ENCODE data around the gene UNC13A. TPM values are rescaled to one million over a fixed set of nuclear protein-coding genes. Genes with fewer than 3 reads are reported as not detected.

UNC13A gene
- polyA plus RNA-seq (ENCODE audit: insufficient read length in 12 of 12), result under 1 TPM in 10 of 12 donors, not detected in 2; 0.05 to 0.32 (median 0.09) TPM
- long read RNA-seq, donor 1, result 0 reads
- long read RNA-seq, donor 2, result 0 reads
- long read RNA-seq, donor 3, result 0 reads
- long read RNA-seq, donor 4, result 0 reads
- long read RNA-seq, donor 5, result 0 reads
- long read RNA-seq, donor 6, result 0 reads
- long read RNA-seq, donor 7, partial matches to known transcripts, result 157 of 157 reads
- long read RNA-seq, donor 7, other reads (novel, unspliced or antisense), result 0 of 157 reads
- long read RNA-seq, donor 8, result 0 reads
- long read RNA-seq, donor 9, result 0 reads
- long read RNA-seq, donor 10, result 0 reads
- long read RNA-seq, donor 11, result 0 reads

DNA sequence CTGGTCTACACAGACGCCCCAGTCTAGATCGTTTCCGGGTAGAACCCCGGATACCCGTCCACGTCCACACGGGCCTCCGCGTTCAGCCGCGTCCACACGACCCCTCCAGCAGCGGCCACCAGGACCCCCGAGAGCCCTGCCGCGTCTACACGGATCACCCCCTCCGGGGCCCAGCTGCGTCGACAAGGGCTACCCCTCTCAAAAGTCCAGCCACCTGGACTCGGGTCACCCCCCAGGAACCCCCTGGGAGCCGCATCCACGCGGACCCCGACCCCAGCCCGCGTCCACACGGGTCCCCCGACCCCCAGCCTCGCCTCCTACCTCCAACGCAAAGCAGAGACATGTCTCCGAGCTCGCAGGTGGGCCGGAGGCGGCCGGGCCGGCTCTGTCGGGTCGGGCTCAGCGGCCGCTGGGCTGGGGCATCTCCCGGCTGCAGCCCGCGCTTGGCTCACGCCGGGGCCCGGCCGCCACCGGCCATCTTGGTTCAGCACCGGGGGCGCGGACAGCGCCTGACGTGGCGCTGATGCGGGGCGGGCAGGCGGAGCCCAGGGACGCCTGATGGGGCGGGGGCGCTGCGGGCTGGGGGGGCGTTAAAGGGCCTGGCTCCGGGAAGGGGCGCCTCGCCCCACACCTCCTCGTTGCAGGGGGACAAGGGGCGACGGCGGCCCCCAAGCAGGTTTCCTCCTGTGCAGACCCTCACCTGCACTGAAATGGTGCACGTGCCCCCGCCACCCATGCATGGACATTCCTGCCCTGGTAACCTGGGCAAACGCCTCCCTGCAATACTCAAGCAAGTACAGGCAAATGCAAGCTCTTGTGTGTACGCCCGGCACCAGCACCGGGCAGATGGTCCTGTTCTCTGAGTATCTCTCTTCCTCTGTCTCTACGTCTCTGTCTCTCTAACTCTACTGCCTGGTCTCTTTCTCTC is at the start of gene UNC13A:
TSS of gene UNC13A (minus strand) at position 498 of the 928 bp plus-strand sequence. CDS start at position 343, 155 bp downstream.
- peak; percentile 55 for DNase-seq

DNA sequence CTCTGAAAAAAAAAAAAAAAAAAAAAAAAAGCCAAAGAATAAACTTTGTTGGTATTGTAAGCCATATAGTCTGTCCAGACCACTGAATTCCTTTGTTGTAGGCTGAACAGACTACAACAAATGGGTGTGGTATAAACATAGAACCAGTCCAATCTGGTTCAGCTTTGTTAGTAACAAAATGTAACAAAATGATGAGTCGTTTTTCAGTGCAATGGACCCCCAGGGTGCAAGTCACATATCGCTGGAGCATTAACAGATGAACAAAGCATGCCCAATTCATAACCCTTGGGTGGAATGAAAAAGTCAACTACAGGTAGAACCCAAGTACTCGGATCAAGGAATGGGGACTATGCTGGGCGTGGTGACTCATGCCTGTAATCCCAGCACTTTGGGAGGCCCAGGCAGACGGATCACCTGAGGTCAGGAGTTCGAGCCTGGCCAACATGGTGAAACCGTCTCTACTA is 49.6 kb upstream of the UNC13A start:
- no peak for DNase-seq

DNA sequence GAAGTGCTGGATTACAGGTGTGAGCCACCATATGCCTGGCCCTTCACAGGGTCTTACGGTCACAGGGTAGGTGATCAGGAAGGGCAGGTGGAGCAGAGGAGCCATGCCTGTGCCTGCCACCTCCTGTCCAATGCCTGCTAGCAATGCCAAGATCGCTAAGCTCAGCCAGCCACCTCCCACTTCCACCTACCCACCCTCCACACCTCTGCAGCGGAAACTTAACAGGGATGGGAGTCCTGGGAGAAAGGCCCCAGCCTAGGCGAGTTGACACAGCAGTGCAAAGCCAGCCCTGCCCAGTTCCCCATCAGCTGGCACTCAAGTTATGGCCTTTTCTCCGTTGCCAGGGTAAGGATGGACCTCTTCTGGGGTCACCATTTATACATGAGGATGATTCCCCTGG is 47.3 kb upstream of the UNC13A start:
- no peak for DNase-seq

DNA sequence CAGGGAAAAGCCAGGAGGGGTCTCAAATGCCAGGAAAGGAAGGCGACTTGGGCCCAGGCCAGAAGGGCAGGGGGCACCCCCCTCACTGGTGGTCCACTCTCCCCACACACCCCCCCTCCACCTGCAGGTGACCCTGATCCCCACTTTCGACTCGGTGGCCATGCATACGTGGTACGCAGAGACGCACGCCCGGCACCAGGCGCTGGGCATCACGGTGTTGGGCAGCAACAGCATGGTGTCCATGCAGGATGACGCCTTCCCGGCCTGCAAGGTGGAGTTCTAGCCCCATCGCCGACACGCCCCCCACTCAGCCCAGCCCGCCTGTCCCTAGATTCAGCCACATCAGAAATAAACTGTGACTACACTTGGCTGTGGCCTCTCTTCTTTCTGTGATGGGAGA is 46.0 kb upstream of the UNC13A start:
- DNase-seq, result no peak

DNA sequence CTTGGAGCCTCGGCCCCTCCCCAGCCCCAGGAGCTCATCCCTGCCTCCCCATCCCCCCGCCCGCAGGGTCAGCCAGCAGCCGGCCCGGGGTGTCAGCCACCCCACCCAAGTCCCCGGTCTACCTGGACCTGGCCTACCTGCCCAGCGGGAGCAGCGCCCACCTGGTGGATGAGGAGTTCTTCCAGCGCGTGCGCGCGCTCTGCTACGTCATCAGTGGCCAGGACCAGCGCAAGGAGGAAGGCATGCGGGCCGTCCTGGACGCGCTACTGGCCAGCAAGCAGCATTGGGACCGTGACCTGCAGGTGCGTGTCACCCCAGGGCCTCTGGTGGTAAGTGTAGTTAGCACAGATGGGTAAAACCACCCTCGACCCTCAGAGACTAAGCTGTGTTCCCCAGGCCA is 45.0 kb upstream of the UNC13A start:
- DNase-seq, result no peak

DNA sequence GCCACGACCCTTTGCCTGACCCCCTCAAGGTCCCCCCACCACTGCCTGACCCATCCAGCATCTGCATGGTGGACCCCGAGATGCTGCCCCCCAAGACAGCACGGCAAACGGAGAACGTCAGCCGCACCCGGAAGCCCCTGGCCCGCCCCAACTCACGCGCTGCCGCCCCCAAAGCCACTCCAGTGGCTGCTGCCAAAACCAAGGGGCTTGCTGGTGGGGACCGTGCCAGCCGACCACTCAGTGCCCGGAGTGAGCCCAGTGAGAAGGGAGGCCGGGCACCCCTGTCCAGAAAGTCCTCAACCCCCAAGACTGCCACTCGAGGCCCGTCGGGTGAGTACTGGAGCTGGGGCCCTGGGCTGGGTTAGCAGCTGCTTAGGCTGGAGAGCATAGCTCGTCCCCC is 39.7 kb upstream of the UNC13A start:
- DNase-seq, result no peak

DNA sequence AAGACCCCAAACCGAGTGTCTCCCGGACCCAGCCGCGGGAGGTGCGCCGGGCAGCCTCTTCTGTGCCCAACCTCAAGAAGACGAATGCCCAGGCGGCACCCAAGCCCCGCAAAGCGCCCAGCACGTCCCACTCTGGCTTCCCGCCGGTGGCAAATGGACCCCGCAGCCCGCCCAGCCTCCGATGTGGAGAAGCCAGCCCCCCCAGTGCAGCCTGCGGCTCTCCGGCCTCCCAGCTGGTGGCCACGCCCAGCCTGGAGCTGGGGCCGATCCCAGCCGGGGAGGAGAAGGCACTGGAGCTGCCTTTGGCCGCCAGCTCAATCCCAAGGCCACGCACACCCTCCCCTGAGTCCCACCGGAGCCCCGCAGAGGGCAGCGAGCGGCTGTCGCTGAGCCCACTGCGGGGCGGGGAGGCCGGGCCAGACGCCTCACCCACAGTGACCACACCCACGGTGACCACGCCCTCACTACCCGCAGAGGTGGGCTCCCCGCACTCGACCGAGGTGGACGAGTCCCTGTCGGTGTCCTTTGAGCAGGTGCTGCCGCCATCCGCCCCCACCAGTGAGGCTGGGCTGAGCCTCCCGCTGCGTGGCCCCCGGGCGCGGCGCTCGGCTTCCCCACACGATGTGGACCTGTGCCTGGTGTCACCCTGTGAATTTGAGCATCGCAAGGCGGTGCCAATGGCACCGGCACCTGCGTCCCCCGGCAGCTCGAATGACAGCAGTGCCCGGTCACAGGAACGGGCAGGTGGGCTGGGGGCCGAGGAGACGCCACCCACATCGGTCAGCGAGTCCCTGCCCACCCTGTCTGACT is 39.0 kb upstream of the UNC13A start:
- DNase-seq, result no peak

DNA sequence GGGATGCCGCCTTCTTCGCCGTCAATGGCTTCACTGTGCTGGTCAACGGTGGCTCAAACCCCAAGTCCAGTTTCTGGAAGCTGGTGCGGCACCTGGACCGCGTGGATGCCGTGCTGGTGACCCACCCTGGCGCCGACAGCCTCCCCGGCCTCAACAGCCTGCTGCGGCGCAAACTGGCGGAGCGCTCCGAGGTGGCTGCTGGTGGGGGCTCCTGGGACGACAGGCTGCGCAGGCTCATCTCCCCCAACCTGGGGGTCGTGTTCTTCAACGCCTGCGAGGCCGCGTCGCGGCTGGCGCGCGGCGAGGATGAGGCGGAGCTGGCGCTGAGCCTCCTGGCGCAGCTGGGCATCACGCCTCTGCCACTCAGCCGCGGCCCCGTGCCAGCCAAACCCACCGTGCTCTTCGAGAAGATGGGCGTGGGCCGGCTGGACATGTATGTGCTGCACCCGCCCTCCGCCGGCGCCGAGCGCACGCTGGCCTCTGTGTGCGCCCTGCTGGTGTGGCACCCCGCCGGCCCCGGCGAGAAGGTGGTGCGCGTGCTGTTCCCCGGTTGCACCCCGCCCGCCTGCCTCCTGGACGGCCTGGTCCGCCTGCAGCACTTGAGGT is 38.1 kb upstream of the UNC13A start:
- no peak for DNase-seq

DNA sequence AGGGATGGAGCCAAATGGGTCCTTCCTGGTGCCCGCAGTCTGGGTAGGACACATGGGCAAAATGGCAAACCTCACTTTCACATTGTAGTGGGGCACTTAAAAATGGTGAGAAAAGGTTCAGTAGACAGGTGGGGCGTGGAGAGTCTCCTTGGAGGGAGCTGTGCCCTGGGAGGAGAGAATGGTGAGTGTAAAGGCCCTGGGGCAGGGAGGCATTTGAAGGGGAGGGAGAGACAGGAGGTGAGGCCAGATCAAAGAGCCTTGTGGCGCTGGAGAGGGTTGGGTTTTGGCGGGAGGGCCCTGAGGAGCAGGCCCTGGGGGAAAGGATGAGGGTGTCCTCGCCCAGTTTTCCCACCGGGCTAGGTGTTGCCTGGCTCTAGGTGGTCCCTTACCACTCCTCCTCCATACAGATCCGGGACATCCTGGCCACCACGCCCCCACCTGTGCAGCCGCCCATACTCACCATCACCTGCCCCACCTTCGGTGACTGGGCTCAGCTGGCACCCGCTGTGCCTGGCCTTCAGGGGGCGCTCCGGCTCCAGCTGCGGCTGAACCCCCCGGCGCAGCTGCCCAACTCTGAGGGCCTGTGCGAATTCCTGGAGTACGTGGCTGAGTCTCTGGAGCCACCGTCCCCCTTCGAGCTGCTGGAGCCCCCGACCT is 37.4 kb upstream of the UNC13A start:
- DNase-seq, result no peak

DNA sequence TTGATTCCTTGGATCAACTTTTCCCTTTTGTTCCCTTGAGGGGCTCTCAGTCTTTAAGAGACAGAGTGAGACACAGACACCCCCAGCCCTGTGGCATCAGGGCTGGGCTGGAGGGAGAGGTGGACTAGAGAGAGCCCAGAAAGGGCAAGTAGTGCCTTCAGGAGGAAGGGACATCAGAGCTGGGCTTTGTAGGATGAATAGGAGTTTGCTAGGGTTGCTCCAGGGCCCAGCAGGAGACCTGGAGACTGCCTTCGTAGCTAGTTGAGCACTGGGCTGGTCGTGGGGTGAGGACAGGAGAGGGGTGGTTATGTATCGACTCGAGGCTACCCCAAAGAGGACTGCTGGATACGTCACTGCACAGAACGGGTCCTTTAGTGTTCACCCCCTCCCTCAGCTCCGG is 36.5 kb upstream of the UNC13A start:
- DNase-seq, result no peak

DNA sequence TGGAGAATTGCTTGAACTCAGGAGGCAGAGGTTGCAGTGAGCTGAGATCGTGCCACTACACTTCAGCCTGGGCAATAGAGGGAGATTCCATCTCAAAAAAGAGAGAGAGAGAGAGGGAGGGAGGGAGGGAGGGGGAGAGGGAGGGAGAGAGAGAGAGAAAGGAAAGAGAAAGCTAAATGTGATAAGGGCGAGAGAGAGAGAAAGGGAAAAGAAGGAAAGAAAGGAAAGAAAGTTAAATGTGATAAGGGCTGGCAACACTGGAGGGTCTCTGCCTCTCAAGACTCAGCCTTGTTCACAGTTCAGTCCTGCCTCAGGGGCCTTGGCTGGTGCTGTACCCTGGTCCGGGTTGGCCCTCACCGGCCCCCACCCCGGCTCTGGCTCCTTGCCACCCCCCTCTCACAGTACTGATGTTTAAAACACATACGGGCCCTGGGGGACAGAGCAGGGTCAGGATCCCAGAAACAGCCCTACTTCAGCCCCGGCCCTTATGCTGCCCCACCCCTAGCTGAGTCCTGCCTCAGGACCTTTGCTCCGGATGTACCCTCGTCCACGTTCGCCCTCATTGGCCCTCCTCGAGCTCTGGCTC is 34.6 kb upstream of the UNC13A start:
- DNase-seq, result no peak

DNA sequence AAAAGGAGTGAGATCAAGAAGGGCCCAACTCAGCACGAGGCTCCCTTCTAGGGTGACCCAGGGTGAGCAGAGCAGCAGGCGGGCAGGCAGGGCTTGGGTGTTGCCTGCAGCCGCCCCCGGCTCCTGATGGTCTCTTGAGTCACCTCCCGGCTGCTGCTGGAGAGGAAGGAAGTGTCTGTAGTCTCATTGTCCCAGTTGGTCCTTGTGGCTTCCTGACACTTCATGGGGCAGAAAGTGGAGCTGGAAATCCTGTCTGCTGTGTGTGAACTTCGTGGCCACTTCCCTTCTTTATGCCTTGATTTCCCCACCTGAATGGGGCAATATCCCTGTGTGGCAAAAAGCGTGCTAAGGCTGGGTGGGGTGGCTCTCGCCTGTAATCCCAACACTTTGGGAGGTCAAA is 33.7 kb upstream of the UNC13A start:
- DNase-seq, result no peak

DNA sequence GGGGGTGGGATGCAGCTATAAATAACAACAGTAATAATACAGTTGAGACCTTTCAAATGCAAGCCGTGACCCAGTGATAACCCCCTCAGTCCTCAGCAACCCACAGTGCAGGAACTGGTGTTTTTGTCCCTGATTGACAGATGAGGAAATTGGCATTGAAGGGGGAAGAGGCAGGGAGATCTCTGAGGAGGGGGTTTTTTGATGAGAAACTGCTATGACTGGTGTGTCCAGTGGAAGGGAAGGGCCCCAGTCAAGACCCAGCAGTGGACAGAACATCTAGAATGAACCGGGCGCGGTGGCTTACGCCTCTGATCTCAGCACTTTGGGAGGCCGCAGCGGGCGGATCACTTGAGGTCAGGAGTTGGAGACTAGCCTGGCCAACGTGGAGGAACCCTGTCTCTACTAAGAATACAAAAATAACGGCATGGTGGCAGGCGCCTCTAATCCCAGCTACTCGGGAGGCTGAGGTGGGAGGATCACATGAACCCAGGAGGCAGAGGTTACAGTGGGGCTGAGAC is 33.0 kb upstream of the UNC13A start:
- no peak for DNase-seq

DNA sequence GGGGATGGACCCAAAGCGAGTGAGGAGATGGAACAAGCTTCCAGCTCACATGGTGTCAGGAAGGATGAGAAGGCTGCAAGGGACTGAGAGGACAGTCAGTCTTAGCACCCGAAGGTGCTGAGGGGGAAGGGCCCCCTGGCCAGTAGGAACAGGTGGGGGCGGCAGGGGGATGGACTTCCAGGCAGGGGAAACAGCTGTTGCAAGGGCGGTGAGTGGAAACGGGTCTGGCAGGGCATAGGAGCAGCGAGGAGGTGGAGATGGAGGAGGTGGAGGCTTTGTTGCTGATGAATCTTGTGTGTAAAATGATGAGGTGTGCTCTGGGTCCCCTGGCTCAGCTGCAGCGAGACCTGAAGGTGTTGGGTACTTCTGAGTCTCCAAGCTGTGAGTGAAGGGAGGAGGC is 32.3 kb upstream of the UNC13A start:
- no peak for DNase-seq

DNA sequence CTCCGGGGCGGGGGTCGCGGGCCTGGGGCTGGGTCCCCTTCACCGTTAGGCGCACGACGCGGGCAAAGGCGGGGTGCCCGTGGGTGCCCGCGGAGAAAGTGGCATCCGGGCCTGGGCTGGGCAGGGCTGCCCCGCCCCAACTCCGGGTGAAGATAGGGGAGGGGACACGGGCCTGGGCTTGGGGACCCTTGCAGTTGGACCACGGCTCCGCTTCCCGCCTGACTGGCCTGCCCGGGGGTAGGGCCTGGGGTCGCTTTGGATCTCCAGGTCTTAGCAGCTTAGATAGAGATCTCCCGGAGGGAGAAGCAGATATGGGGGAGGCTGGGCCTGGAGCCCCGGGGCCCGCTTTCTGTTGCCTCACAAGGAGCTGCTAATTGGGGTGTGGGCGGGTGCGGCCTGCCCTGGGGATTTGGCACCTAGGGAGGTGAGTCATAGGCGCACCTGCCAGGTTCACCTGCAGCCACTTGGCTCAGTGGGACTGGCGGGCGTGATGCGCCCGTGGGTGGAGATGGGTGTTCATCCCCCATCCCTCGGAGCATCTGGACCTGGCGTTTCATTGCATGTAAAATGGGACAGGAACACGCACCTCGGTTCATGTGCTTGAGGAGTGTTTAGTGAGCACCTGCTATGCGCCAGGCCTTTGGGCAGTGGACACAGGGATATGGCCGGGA is 31.7 kb upstream of the UNC13A start:
- DNase-seq, result no peak

DNA sequence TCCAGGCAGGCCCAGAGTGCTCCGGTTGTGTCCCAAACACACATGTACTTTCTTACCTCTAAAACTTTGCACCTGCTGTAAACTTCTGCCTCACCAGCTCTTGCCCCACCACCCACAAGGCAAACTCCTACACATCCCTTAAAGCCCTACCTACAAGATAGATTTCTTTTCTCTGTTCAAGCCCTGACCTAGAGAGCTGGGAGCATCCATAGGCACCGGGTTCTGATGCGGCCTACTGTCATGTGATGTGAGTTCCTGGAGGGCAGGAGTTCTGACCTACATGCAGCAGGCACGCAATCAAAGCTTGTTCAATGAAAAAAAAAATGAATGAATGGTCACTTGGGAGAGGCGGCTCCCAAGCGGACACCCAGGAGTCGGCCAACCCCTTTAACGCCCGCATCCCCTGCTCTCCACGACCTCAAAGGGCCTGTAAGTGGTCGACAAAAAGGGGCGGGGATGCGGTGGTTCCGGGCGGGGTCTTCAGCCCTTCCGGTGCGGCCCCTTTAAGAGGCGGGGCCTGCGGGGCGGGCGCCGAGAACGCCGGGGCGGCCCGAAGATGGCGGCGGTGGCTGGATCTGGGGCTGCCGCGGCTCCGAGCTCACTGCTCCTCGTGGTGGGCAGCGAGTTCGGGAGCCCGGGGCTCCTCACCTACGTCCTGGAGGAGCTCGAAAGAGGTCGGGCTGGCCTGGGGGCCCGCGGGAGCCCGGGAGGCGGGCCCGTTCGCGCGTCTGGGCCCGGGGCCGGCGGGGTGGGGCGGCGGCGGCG is 31.0 kb upstream of the UNC13A start, which contains the start of gene MAP1S:
TSS of gene MAP1S (plus strand) at position 534 of the 765 bp plus-strand sequence. CDS start at position 557, 23 bp downstream.
- peak; percentile 48 for DNase-seq

DNA sequence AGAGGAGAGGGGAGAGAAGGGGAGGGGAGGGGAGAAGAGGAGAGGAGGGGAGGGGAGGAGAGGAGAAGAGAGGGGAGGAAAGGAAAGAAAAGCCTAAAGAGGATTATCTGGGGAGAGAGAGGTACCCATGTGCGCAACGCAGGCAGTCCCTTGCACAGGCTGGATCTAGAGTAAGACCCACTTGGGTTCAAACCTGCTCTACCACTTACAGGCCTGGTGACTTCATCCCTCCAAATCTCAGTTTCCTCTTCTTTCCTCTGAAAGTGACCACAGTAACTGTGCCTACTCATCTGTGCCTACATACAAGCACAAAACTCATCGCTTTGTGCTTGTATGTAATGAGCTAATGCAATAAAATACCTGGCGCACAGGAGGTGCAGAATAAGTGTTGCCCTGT is 30.4 kb upstream of the UNC13A start:
- no peak for DNase-seq

DNA sequence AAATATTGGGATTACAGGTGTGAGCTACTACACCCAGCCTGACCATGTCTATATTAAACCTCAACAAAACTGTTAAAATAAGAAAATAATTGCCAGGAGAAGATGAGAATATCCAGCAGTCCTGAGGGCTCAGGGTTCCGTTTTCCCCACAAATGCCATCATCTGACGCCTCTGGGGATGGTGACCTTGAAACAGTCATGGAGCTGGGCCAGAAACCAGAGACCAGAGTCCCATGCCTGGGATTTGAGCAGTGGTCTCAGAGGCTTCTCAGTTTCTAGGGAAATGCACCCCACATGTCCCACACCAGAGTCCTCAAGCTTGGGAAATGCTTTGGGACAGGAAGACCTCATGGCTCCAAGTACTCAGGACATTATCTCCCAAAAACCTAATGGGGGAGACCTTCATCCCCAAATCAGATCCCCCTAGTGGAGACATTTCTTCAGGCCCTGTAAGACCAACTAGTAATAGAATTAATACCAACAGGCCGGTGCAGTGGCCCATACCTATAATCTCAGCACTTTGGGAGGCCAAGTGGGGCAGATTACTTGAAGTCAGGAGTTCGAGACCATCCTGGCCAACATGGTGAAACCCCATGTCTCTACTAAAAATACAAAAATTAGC is 28.3 kb upstream of the UNC13A start:
- no peak for DNase-seq

All from muscle of arm (tissue), 14 donors.